HG02870 (cell line): ENCODE measurements around the gene DNAH14.
"Not testable (repeated sequence)": the region's sequence is repeated elsewhere in the genome, so short reads cannot be mapped to it uniquely, and the experiment has no call there.

Experiments
- ATAC-seq: cut with Tn5 transposase; IDR thresholded peaks from one replicate; pipeline ENCODE4 v1.9.1; 2021; ENCODE audit warnings: mild to moderate bottlenecking, moderate library complexity; ENCODE audit not compliant: unreplicated experiment

DNAH14 gene

GRCh38 chr1:224920930-224921329, 8.5 kb upstream of the DNAH14 start:
- no peak for ATAC-seq

GRCh38 chr1:224921354-224921753, 8.1 kb upstream of the DNAH14 start:
- no peak for ATAC-seq

- ATAC-seq, result peak; percentile 64
These were observed 6.9 kb upstream of the DNAH14 start for GRCh38 chr1:224922404-224923164.

GRCh38 chr1:224923726-224924125, 5.7 kb upstream of the DNAH14 start:
- no peak for ATAC-seq

- ATAC-seq, result not testable (repeated sequence)
These were observed 1.8 kb upstream of the DNAH14 start for GRCh38 chr1:224927631-224928030.

- ATAC-seq, result no peak
These were observed 569 bp upstream of the DNAH14 start for GRCh38 chr1:224928906-224929305.

- ATAC-seq, result no peak
These were observed 2.1 kb downstream of the DNAH14 start for GRCh38 chr1:224931605-224932004.

- no peak for ATAC-seq
These were observed 3.3 kb downstream of the DNAH14 start for GRCh38 chr1:224932607-224933249.

- no peak for ATAC-seq
These were observed 4.1 kb downstream of the DNAH14 start for GRCh38 chr1:224933584-224933983.

GRCh38 chr1:224938652-224939051, 9.2 kb downstream of the DNAH14 start:
- no peak for ATAC-seq

GRCh38 chr1:224939844-224940425, 10.5 kb downstream of the DNAH14 start:
- no peak for ATAC-seq

GRCh38 chr1:224940735-224941134, 11.3 kb downstream of the DNAH14 start:
- not testable (repeated sequence) for ATAC-seq

GRCh38 chr1:224945651-224946348, 16.3 kb downstream of the DNAH14 start:
- not testable (repeated sequence) for ATAC-seq

- ATAC-seq, result not testable (repeated sequence)
These were observed 16.8 kb downstream of the DNAH14 start for GRCh38 chr1:224946349-224946691.

- ATAC-seq, result no peak
These were observed 28.2 kb downstream of the DNAH14 start for GRCh38 chr1:224957696-224958095.

GRCh38 chr1:224958490-224958889, 29.0 kb downstream of the DNAH14 start:
- ATAC-seq, result no peak

GRCh38 chr1:224959115-224959514, 29.6 kb downstream of the DNAH14 start:
- no peak for ATAC-seq

GRCh38 chr1:224959656-224960055, 30.2 kb downstream of the DNAH14 start:
- ATAC-seq, result no peak

- ATAC-seq, result no peak
These were observed 50.7 kb downstream of the DNAH14 start for GRCh38 chr1:224980181-224980580.

GRCh38 chr1:224981922-224982354, 52.5 kb downstream of the DNAH14 start:
- ATAC-seq, result not testable (repeated sequence)

- no peak for ATAC-seq
These were observed 58.6 kb downstream of the DNAH14 start for GRCh38 chr1:224988042-224988441.
